ENCODE measurements around the gene LAD1.
A peak's percentile ranks its signal among the peaks of the same experiment; 100 is the strongest.

Gene LAD1

GRCh38 chr1:201436393-201436792 is 37.3 kb upstream of the LAD1 start:
- ChIA-PET POLR2A (interaction anchor here (1.3 to 1.4 kb wide), 2 partner anchors 10 to 12 kb away, joined by 3 to 4 read pairs; no protein-coding TSS in a partner anchor), CTCF (interaction anchor here (0.5 to 2.1 kb wide), 12 partner anchors 8 to 533 kb away, joined by 3 to 39 read pairs (median 5); no protein-coding TSS in a partner anchor)
- peak; percentile 63 for DNase-seq (ENCODE audit: extremely low spot score)
- no peak for TF ChIP-seq NFRKB (IDR thresholded peaks at IDR 0.05)

GRCh38 chr1:201434266-201434665 is 35.1 kb upstream of the LAD1 start:
- ChIA-PET CTCF (no interaction called here), POLR2A (no interaction called here)
- TF ChIP-seq BHLHE40 (IDR thresholded peaks at IDR 0.05; ENCODE audit: borderline replicate concordance) (no peak), SP1 (IDR thresholded peaks at IDR 0.05) (no peak), NFRKB (IDR thresholded peaks at IDR 0.05) (no peak), FOXK2 (IDR thresholded peaks at IDR 0.05) (no peak)
- DNase-seq (ENCODE audit: extremely low spot score), result no peak

GRCh38 chr1:201433609-201434008 is 34.5 kb upstream of the LAD1 start:
- ChIA-PET POLR2A (no interaction called here), CTCF (no interaction called here)
- no peak for DNase-seq (ENCODE audit: extremely low spot score)
- TF ChIP-seq ARNT (IDR thresholded peaks at IDR 0.05), result no peak

GRCh38 chr1:201430776-201431175 is 31.7 kb upstream of the LAD1 start:
- DNase-seq (ENCODE audit: extremely low spot score), result no peak
- ChIA-PET POLR2A (no interaction called here), CTCF (interaction anchor here (0.6 kb wide), 1 partner anchor 242 kb away, joined by 3 read pairs; no protein-coding TSS in a partner anchor)
- TF ChIP-seq NFRKB (IDR thresholded peaks at IDR 0.05) (no peak), FOXA1 (IDR thresholded peaks at IDR 0.05) (no peak), CTBP1 (IDR thresholded peaks at IDR 0.05; ENCODE audit: borderline replicate concordance) (no peak), ARNT (IDR thresholded peaks at IDR 0.05) (no peak), TARDBP (IDR thresholded peaks at IDR 0.05) (no peak), ZNF384 (IDR thresholded peaks at IDR 0.05) (no peak)

- DNase-seq (ENCODE audit: extremely low spot score), result no peak
- CTCF ChIA-PET, result interaction anchor here (0.6 kb wide), 1 partner anchor 554 kb away, joined by 4 read pairs; no protein-coding TSS in a partner anchor
Observed at GRCh38 chr1:201429736-201430501, 30.8 kb upstream of the LAD1 start.

GRCh38 chr1:201427963-201428362 is 28.8 kb upstream of the LAD1 start:
- ChIA-PET POLR2A (no interaction called here), CTCF (no interaction called here)
- no peak for DNase-seq (ENCODE audit: extremely low spot score)
- TF ChIP-seq ARNT (IDR thresholded peaks at IDR 0.05) (no peak), ZNF384 (IDR thresholded peaks at IDR 0.05) (no peak), NFRKB (IDR thresholded peaks at IDR 0.05) (no peak), SP1 (IDR thresholded peaks at IDR 0.05) (no peak), LEF1 (IDR thresholded peaks at IDR 0.05; ENCODE audit: borderline replicate concordance) (no peak), L3MBTL2 (conservative IDR thresholded peaks at IDR 0.05) (no peak), TARDBP (IDR thresholded peaks at IDR 0.05) (no peak), BHLHE40 (IDR thresholded peaks at IDR 0.05; ENCODE audit: borderline replicate concordance) (no peak), HDGF (IDR thresholded peaks at IDR 0.05; ENCODE audit: borderline replicate concordance) (no peak), FOXM1 (IDR thresholded peaks at IDR 0.05; ENCODE audit: borderline replicate concordance) (no peak), ELF4 (IDR thresholded peaks at IDR 0.05) (no peak), PKNOX1 (IDR thresholded peaks at IDR 0.05) (no peak), SUZ12 (IDR thresholded peaks at IDR 0.05) (no peak)

More at GRCh38 chr1:201429736-201430501, 30.8 kb upstream of the LAD1 start:
- TF ChIP-seq HDGF (IDR thresholded peaks at IDR 0.05; ENCODE audit: borderline replicate concordance) (no peak), LEF1 (IDR thresholded peaks at IDR 0.05; ENCODE audit: borderline replicate concordance) (no peak), FOXM1 (IDR thresholded peaks at IDR 0.05; ENCODE audit: borderline replicate concordance) (no peak), SP1 (IDR thresholded peaks at IDR 0.05) (no peak), FOXK2 (IDR thresholded peaks at IDR 0.05) (no peak), ZNF384 (IDR thresholded peaks at IDR 0.05) (no peak), NFRKB (IDR thresholded peaks at IDR 0.05) (no peak), PKNOX1 (IDR thresholded peaks at IDR 0.05) (no peak), BHLHE40 (IDR thresholded peaks at IDR 0.05; ENCODE audit: borderline replicate concordance) (no peak), ELF4 (IDR thresholded peaks at IDR 0.05) (no peak), SUZ12 (IDR thresholded peaks at IDR 0.05) (no peak), ARNT (IDR thresholded peaks at IDR 0.05) (no peak), FOXA1 (IDR thresholded peaks at IDR 0.05) (no peak), L3MBTL2 (conservative IDR thresholded peaks at IDR 0.05) (no peak), CTBP1 (IDR thresholded peaks at IDR 0.05; ENCODE audit: borderline replicate concordance) (no peak), TARDBP (IDR thresholded peaks at IDR 0.05) (no peak)
- POLR2A ChIA-PET, result no interaction called here

GRCh38 chr1:201426479-201427310 is 27.6 kb upstream of the LAD1 start:
- TF ChIP-seq ZNF384 (IDR thresholded peaks at IDR 0.05), result no peak
- no peak for TF ChIP-seq SUZ12 (IDR thresholded peaks at IDR 0.05)
- TF ChIP-seq L3MBTL2 (conservative IDR thresholded peaks at IDR 0.05), result no peak
- no peak for TF ChIP-seq BHLHE40 (IDR thresholded peaks at IDR 0.05; ENCODE audit: borderline replicate concordance)
- no peak for TF ChIP-seq FOXK2 (IDR thresholded peaks at IDR 0.05)
- no peak for TF ChIP-seq TARDBP (IDR thresholded peaks at IDR 0.05)
- TF ChIP-seq FOXA1 (IDR thresholded peaks at IDR 0.05), result no peak
- no peak for TF ChIP-seq SP1 (IDR thresholded peaks at IDR 0.05)
- TF ChIP-seq HDGF (IDR thresholded peaks at IDR 0.05; ENCODE audit: borderline replicate concordance), result no peak
- no peak for TF ChIP-seq PKNOX1 (IDR thresholded peaks at IDR 0.05)
- TF ChIP-seq ARNT (IDR thresholded peaks at IDR 0.05), result no peak
- TF ChIP-seq LEF1 (IDR thresholded peaks at IDR 0.05; ENCODE audit: borderline replicate concordance), result no peak
- DNase-seq (ENCODE audit: extremely low spot score), result no peak
- ChIA-PET POLR2A (interaction anchor here (1.1 kb wide), 1 partner anchor 9 kb away, joined by 3 read pairs; no protein-coding TSS in a partner anchor), CTCF (interaction anchor here (2.0 kb wide), 1 partner anchor 9 kb away, joined by 9 read pairs; no protein-coding TSS in a partner anchor)

Measured in HEK293T (cell line).